Astrocyte of the cerebellum (primary cell): ENCODE measurements around the gene CTF1.
A peak's percentile ranks its signal among the peaks of the same experiment; 100 is the strongest.

ENCODE experiments used
- DNase-seq: peaks from one replicate; pipeline ENCODE4 v3.0.0-alpha.2; 2011; ENCODE audit warnings: low read depth
- H3K4me3 ChIP-seq: 2 replicates; pipeline ENCODE4 v1.5.1; 2011; ENCODE audit warnings: mild to moderate bottlenecking, low read depth, low read length, moderate library complexity
- in situ Hi-C: cut with HindIII; loops from 2 replicates; pipeline ENCODE4 v1.10.0; 2017; ENCODE audit warnings: low sequenced_read_pairs
- TF ChIP-seq, protein P1 (sequence below): IDR thresholded peaks from 2 replicates; pipeline ENCODE4 v1.5.1; 2012; ENCODE audit warnings: low read length, low read depth, moderate library complexity, mild to moderate bottlenecking; ENCODE audit errors: missing control alignments

The CTF1 gene

DNA sequence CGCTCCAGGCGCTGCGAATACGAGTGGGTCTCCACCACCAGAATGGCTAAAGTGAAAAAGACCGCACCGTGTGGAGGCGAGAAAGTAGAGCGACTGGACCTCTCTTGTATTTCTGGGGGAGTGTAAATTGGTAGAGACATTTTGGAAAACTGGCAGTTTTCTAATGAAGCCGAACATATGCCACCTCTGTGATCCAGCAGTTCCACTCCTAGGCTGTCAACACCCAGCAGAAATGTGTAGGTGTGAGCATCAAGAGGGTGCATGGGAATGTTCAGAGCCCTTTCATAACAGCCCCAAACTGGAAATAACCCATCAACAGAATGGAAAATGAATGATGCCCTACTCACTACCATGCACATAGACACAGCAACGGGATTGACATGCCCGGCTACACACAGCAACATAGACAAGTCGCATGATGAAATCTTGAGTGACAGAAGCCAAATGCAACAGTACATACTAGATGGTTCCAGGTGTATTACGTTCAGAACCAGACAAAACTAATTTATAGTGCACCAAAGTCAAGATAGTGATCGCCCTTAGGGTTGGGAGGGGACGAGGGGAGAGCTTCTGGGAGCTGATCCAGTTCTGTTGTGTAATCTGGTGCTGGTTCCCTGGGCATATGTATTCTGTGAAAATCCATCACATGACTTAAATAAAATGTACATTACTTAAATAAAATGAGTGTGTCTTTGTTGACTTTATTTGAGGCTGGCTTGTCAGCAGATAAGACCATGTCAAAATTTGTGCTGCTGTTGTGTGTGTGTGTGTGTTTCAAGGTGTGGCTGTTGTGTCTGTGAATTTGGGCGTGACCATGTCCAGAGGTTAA lies 1.7 kb upstream of the CTF1 start:
- peak overlapping the region; percentile 76 for H3K4me3 ChIP-seq
- no peak for DNase-seq
- in situ Hi-C loops, result no loop called here
- TF ChIP-seq, protein P1, sequence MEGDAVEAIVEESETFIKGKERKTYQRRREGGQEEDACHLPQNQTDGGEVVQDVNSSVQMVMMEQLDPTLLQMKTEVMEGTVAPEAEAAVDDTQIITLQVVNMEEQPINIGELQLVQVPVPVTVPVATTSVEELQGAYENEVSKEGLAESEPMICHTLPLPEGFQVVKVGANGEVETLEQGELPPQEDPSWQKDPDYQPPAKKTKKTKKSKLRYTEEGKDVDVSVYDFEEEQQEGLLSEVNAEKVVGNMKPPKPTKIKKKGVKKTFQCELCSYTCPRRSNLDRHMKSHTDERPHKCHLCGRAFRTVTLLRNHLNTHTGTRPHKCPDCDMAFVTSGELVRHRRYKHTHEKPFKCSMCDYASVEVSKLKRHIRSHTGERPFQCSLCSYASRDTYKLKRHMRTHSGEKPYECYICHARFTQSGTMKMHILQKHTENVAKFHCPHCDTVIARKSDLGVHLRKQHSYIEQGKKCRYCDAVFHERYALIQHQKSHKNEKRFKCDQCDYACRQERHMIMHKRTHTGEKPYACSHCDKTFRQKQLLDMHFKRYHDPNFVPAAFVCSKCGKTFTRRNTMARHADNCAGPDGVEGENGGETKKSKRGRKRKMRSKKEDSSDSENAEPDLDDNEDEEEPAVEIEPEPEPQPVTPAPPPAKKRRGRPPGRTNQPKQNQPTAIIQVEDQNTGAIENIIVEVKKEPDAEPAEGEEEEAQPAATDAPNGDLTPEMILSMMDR, result no peak

DNA sequence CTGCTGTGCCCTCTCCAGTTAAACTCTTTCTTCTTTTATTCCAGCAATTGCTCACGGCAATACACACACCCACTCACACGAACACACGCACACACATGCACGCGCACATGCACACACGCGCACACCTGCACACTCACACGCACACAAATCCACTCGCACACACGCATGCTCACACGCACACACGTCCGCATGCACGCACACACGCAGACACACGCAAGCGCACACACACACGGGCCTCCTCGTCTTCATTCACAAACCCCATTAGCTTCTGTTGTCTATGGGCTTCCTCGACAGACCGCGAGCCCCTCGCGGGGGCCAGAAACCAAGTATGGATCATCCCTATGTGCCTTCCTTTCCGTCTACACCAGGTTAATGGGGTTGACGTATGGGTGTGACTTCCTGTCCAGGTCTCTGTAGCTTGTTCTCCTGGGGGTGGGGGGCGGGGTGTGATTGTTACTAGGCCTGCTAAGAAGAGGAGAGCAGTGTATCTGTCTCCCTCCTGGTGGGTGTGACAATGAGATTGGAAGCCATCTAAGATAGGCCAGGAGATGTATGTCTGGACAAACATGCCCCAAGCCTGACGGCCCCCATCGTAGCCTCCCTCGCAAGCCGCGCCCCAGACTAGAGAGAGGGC lies 670 bp upstream of the CTF1 start:
- peak overlapping the region; percentile 57 for H3K4me3 ChIP-seq
- in situ Hi-C loops, result no loop called here
- TF ChIP-seq, protein P1, result no peak
- DNase-seq, result no peak

DNA sequence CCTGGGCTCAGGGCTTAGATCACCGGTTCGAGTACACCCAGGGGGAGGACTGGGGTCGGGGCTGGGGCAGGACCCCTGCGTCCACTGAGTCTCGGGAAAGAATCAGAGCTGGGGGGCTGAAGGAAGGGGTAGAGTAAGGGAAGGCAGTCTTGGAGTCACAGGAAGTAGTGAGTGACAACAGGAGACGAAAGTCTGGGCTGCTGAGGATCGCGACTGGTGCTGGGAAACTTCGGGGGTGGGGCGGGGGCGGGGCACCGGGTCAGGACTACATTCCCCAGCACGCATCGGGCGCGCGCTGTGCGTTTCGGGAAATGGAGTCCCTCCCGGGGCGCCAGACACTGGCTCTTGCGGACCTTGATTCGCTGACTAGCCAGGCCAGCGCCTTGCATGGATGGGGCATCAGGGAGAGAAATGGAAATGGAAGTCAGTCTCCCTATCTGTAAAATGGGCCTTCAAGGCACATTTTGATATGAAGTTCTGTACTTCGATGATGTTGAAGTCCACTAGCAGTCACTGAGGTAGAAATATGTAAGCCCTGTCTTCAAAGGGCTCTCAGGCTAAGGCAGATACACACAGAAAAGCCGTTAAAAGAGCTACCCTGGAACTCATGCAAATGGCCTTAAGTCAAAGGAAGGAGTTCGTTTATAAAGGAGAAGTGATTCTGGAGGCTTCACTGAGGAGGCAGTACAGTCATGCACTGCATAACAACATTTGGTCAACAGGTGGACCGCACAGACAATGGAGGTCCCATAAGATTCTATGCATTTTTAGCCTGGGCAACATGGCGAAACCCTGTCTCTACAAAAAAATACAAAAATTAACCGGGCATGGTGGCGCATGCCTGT lies 697 bp downstream of the CTF1 start:
- peak overlapping the region; percentile 57 for H3K4me3 ChIP-seq
- in situ Hi-C loops, result no loop called here
- TF ChIP-seq, protein P1, result no peak
- peak; percentile 66 for DNase-seq

DNA sequence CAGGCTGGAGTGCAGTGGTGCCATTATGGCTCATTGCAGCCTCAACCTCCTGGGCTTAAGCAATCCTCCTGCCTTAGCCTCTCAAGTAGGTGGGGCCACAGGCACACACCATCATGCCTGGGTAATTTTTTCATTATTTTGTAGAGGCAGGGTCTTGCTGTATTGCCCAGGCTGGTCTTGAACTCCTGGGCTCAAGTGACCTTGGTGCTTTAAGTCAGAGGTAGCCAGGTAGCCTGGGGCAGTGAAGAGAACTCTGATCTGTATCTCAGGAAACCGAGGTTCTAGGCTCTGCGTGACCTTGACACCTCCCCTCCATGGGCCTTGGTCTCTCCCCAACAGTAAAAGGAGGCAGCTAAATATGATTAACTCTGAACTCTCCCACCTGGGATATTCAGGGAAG lies 3.4 kb downstream of the CTF1 start:
- no peak for DNase-seq
- no peak overlapping the region for H3K4me3 ChIP-seq
- in situ Hi-C loops, result no loop called here
- TF ChIP-seq, protein P1, result no peak

DNA sequence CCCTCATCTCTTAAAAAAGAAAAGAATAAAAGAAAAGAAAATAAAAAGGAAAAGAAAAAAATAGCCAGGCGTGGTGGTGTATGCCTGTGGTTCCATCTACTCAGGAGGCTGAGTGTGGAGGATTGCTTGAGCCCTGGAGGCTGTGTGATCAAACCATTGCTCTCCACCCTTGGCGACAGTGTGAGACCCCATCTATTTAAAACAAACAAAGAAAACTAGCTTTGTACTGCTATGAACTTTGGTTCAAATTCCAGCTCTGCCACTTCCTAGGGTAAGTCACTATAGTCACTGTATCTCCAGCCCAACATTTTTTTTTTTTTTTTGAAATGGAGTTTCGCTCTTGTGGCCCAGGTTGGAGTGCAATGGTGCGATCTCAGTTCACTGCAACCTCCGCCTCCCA lies 4.2 kb downstream of the CTF1 start:
- TF ChIP-seq, protein P1, result no peak
- in situ Hi-C loops, result no loop called here
- H3K4me3 ChIP-seq, result no peak overlapping the region
- no peak for DNase-seq
